Lower leg skin (tissue), 3 donors: ENCODE results near the gene S1PR3.

Source experiments
- POLR2A ChIP-seq, 2 donors: fragments of 450-650 bp; IDR thresholded peaks; one replicate each; pipeline ENCODE4 v1.6.1; 2016 to 2017; ENCODE audit warnings: antibody characterized with exemption in 2 of 2, mild to moderate bottlenecking in 1 of 2, moderate library complexity in 1 of 2
- TF ChIP-seq, protein P1 (sequence below), 3 donors: fragments of 450-650 bp; IDR thresholded peaks; one replicate each; pipeline ENCODE4 v1.5.1; 2016; ENCODE audit warnings: antibody characterized with exemption in 3 of 3, mild to moderate bottlenecking in 3 of 3, moderate library complexity in 2 of 3

DNA sequence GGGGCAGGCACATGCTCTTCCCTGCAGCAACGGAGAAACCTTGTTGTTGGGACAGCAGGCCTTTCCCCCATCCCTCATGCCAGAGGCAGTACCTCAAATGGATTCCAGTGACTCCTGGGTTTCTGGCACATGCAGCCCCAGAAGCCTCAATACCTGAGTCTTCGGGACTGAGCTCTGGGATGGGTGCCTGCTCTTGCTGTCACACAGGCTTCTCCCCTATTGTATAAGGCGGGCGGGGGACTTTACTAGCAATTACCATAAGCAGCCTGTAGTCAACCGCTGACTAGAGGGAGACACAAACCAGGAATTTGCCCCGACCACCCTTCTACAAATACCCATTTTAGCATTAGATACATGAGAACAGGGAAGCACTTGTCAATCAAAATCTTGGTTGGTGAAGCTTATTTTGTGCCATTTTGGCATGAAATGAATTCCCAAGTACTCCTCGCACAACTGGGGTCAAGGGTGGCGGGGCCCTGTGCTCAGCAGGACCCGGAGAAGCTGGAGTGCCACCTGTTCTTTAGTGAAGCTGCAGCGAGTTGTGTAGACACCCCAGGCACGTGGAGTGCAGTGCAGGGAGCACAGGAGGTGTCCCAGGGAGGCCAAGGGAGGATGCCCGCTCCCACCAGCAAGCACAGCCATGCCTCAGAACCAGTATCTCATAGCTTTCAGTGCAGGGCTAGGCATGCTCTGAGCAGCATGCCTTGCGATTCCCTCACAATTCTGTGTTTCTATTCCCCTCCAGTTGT lies 21.2 kb downstream of the S1PR3 start:
- TF ChIP-seq, protein P1, sequence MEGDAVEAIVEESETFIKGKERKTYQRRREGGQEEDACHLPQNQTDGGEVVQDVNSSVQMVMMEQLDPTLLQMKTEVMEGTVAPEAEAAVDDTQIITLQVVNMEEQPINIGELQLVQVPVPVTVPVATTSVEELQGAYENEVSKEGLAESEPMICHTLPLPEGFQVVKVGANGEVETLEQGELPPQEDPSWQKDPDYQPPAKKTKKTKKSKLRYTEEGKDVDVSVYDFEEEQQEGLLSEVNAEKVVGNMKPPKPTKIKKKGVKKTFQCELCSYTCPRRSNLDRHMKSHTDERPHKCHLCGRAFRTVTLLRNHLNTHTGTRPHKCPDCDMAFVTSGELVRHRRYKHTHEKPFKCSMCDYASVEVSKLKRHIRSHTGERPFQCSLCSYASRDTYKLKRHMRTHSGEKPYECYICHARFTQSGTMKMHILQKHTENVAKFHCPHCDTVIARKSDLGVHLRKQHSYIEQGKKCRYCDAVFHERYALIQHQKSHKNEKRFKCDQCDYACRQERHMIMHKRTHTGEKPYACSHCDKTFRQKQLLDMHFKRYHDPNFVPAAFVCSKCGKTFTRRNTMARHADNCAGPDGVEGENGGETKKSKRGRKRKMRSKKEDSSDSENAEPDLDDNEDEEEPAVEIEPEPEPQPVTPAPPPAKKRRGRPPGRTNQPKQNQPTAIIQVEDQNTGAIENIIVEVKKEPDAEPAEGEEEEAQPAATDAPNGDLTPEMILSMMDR (IDR thresholded peaks at IDR 0.05), result no peak
- TF ChIP-seq POLR2A (IDR thresholded peaks at IDR 0.05), result no peak
